ENCODE measurements around the gene REM2.

REM2 gene

DNA sequence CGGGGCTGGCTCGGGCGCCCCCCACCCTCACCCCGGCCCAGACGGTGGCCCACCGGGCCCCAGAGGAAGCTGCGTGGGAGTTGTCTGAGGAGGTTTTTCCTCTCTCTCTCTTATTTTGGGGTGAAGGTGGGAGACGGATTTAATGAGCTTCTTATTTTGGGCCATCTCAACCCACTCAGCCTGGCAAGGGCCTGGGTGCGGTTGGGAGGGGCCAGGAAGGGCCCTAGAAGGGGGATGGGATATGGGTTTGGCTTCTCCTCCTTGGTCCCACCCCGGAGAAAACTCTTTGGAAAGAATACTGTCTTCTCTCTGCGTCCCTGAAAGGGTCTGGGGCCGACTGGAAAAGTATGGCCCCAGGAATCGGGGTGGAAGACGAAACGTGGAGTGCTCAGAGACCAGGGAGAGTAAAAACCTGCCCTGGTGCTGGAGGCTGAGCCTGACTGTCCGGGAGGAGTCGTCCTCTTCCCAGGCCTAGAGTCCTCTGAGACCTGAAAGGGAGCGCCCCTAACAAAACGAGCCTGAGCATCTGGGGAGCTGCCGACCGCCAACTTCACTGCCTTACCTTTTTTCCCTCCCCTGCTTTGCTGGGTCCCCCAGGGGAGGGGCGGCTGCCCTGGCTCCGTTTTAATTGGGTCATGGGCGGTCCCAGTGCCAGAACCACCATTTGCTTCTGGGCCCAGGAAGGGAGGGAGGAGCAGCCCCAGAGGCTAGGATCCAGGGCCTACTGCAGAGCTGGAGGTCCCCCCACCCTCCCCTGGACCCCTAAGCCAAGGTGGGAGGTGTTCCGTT, 45.1 kb upstream of the REM2 start:
- peak; percentile 74 for DNase-seq (ENCODE audit: low read depth)
- TF ChIP-seq MYC (IDR thresholded peaks at IDR 0.05; ENCODE audit: low read depth, low read length) (no peak), POLR2A (IDR thresholded peaks at IDR 0.05; ENCODE audit: extremely low read depth, insufficient read length) (no peak), CTCF (IDR thresholded peaks at IDR 0.05; ENCODE audit: low read depth, low read length) (no peak)
- TF ChIP-seq, protein P1, sequence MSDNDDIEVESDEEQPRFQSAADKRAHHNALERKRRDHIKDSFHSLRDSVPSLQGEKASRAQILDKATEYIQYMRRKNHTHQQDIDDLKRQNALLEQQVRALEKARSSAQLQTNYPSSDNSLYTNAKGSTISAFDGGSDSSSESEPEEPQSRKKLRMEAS (IDR thresholded peaks at IDR 0.05; ENCODE audit: low read depth, low read length) = no peak
- peak overlapping the region; percentile 79 for H3K4me3 ChIP-seq (ENCODE audit: low read depth, low read length)

DNA sequence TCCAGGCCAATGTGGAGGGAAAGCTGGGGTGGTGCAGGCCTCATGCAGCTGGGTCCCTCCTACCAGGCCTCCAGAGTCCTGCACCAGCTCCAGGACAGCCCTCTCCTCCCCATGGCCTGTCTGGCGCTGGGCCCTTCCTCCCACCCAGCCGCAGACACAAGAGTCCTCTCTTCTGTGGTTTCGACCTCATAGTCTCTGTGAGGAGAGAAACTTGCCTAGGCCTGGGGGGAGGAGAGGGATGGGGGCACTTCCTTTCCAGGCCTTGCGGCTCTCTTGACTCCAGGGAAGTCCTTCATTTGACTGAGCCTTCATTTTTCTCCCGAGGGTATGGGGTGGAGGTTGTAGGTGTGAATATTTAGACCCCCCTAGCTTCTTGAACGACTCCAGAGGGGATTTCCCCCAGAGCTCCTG, 44.4 kb upstream of the REM2 start:
- peak overlapping the region; percentile 79 for H3K4me3 ChIP-seq (ENCODE audit: low read depth, low read length)
- TF ChIP-seq, protein P1 (IDR thresholded peaks at IDR 0.05; ENCODE audit: low read depth, low read length) = peak; percentile 45
- no peak for TF ChIP-seq CTCF (IDR thresholded peaks at IDR 0.05; ENCODE audit: low read depth, low read length)
- TF ChIP-seq MYC (IDR thresholded peaks at IDR 0.05; ENCODE audit: low read depth, low read length) = peak; percentile 60; the same call in 1 of the 2 replicates
- TF ChIP-seq POLR2A (IDR thresholded peaks at IDR 0.05; ENCODE audit: extremely low read depth, insufficient read length) = no peak
- peak; percentile 95 for DNase-seq (ENCODE audit: low read depth)

- no peak for TF ChIP-seq POLR2A (IDR thresholded peaks at IDR 0.05; ENCODE audit: extremely low read depth, insufficient read length)
- no peak for TF ChIP-seq CTCF (IDR thresholded peaks at IDR 0.05; ENCODE audit: low read depth, low read length)
- TF ChIP-seq MYC (IDR thresholded peaks at IDR 0.05; ENCODE audit: low read depth, low read length) = no peak
- TF ChIP-seq, protein P1 (IDR thresholded peaks at IDR 0.05; ENCODE audit: low read depth, low read length) = no peak
- DNase-seq (ENCODE audit: low read depth) = peak; percentile 45
- peak overlapping the region; percentile 79 for H3K4me3 ChIP-seq (ENCODE audit: low read depth, low read length)
Measured at GRCh38 chr14:22839159-22839779, 43.8 kb upstream of the REM2 start.

DNA sequence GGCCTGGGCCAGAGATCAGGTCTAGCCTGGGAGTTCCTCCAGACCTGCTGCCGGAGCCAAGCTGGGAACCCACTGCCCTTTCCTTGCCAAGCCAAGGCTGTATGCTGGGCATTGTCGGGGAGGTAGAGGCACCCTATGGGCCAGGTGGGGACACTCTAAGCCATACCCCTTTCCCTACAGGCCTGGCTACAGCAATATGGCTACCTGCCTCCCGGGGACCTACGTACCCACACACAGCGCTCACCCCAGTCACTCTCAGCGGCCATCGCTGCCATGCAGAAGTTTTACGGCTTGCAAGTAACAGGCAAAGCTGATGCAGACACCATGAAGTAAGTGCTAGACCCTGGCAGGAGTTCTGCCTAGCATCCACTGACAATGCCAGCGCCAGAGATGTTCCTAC, 41.7 kb upstream of the REM2 start:
- no peak for DNase-seq (ENCODE audit: low read depth)
- H3K4me3 ChIP-seq (ENCODE audit: low read depth, low read length) = no peak overlapping the region
- TF ChIP-seq POLR2A (IDR thresholded peaks at IDR 0.05; ENCODE audit: extremely low read depth, insufficient read length) (no peak), CTCF (IDR thresholded peaks at IDR 0.05; ENCODE audit: low read depth, low read length) (no peak), MYC (IDR thresholded peaks at IDR 0.05; ENCODE audit: low read depth, low read length) (no peak)
- TF ChIP-seq, protein P1 (IDR thresholded peaks at IDR 0.05; ENCODE audit: low read depth, low read length) = no peak

- no peak overlapping the region for H3K4me3 ChIP-seq (ENCODE audit: low read depth, low read length)
- no peak for TF ChIP-seq CTCF (IDR thresholded peaks at IDR 0.05; ENCODE audit: low read depth, low read length)
- TF ChIP-seq, protein P1 (IDR thresholded peaks at IDR 0.05; ENCODE audit: low read depth, low read length) = no peak
- TF ChIP-seq POLR2A (IDR thresholded peaks at IDR 0.05; ENCODE audit: extremely low read depth, insufficient read length) = no peak
- no peak for TF ChIP-seq MYC (IDR thresholded peaks at IDR 0.05; ENCODE audit: low read depth, low read length)
- DNase-seq (ENCODE audit: low read depth) = no peak
Measured at GRCh38 chr14:22841769-22842168, 41.3 kb upstream of the REM2 start.

All from NB4 (cell line).